Measurements from ENCODE around the gene APOL5.

DNA sequence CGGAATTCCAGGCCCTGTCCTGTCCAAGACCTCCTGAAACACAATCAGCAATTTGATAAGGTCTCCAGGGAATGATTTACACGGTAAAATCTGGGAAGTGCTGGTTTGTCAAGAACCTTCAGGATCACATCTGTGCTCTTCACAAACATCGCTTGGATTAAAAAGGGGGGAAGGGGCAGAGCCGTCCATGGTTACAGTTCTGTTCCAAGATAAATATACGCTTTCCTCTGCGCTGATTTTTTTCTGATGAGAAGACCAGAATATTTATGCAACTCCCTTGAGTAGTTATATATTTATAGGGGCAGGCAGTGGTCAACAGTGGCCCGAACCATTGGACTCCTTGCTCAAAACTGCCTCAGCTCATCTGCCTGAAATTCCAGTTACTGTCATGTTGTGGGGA lies 9.2 kb upstream of the APOL5 start:
- TF ChIP-seq E2F5 (CRISPR knock-in tag; IDR thresholded peaks at IDR 0.05) (no peak), CBFB (CRISPR knock-in tag; IDR thresholded peaks at IDR 0.05; ENCODE audit: low read depth) (no peak), TEAD4 (CRISPR knock-in tag; IDR thresholded peaks at IDR 0.05) (no peak), MAX (CRISPR knock-in tag; IDR thresholded peaks at IDR 0.05) (no peak), TEAD1 (CRISPR knock-in tag; IDR thresholded peaks at IDR 0.05) (no peak), NR3C1 (CRISPR knock-in tag; conservative IDR thresholded peaks at IDR 0.05; ENCODE audit: low read depth) (no peak), NR1H2 (CRISPR knock-in tag; IDR thresholded peaks at IDR 0.05) (no peak), HMGXB4 (CRISPR knock-in tag; IDR thresholded peaks at IDR 0.05) (no peak), ZBTB21 (CRISPR knock-in tag; IDR thresholded peaks at IDR 0.05; ENCODE audit: borderline replicate concordance) (no peak)
- TF ChIP-seq, protein P1, sequence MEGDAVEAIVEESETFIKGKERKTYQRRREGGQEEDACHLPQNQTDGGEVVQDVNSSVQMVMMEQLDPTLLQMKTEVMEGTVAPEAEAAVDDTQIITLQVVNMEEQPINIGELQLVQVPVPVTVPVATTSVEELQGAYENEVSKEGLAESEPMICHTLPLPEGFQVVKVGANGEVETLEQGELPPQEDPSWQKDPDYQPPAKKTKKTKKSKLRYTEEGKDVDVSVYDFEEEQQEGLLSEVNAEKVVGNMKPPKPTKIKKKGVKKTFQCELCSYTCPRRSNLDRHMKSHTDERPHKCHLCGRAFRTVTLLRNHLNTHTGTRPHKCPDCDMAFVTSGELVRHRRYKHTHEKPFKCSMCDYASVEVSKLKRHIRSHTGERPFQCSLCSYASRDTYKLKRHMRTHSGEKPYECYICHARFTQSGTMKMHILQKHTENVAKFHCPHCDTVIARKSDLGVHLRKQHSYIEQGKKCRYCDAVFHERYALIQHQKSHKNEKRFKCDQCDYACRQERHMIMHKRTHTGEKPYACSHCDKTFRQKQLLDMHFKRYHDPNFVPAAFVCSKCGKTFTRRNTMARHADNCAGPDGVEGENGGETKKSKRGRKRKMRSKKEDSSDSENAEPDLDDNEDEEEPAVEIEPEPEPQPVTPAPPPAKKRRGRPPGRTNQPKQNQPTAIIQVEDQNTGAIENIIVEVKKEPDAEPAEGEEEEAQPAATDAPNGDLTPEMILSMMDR (IDR thresholded peaks at IDR 0.05): no peak
- TF ChIP-seq, protein P2, sequence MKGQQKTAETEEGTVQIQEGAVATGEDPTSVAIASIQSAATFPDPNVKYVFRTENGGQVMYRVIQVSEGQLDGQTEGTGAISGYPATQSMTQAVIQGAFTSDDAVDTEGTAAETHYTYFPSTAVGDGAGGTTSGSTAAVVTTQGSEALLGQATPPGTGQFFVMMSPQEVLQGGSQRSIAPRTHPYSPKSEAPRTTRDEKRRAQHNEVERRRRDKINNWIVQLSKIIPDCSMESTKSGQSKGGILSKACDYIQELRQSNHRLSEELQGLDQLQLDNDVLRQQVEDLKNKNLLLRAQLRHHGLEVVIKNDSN (CRISPR knock-in tag; IDR thresholded peaks at IDR 0.05): no peak
- TF ChIP-seq, protein P3, sequence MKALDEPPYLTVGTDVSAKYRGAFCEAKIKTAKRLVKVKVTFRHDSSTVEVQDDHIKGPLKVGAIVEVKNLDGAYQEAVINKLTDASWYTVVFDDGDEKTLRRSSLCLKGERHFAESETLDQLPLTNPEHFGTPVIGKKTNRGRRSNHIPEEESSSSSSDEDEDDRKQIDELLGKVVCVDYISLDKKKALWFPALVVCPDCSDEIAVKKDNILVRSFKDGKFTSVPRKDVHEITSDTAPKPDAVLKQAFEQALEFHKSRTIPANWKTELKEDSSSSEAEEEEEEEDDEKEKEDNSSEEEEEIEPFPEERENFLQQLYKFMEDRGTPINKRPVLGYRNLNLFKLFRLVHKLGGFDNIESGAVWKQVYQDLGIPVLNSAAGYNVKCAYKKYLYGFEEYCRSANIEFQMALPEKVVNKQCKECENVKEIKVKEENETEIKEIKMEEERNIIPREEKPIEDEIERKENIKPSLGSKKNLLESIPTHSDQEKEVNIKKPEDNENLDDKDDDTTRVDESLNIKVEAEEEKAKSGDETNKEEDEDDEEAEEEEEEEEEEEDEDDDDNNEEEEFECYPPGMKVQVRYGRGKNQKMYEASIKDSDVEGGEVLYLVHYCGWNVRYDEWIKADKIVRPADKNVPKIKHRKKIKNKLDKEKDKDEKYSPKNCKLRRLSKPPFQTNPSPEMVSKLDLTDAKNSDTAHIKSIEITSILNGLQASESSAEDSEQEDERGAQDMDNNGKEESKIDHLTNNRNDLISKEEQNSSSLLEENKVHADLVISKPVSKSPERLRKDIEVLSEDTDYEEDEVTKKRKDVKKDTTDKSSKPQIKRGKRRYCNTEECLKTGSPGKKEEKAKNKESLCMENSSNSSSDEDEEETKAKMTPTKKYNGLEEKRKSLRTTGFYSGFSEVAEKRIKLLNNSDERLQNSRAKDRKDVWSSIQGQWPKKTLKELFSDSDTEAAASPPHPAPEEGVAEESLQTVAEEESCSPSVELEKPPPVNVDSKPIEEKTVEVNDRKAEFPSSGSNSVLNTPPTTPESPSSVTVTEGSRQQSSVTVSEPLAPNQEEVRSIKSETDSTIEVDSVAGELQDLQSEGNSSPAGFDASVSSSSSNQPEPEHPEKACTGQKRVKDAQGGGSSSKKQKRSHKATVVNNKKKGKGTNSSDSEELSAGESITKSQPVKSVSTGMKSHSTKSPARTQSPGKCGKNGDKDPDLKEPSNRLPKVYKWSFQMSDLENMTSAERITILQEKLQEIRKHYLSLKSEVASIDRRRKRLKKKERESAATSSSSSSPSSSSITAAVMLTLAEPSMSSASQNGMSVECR (CRISPR knock-in tag; IDR thresholded peaks at IDR 0.05; ENCODE audit: borderline replicate concordance): no peak
- TF ChIP-seq, protein P4, sequence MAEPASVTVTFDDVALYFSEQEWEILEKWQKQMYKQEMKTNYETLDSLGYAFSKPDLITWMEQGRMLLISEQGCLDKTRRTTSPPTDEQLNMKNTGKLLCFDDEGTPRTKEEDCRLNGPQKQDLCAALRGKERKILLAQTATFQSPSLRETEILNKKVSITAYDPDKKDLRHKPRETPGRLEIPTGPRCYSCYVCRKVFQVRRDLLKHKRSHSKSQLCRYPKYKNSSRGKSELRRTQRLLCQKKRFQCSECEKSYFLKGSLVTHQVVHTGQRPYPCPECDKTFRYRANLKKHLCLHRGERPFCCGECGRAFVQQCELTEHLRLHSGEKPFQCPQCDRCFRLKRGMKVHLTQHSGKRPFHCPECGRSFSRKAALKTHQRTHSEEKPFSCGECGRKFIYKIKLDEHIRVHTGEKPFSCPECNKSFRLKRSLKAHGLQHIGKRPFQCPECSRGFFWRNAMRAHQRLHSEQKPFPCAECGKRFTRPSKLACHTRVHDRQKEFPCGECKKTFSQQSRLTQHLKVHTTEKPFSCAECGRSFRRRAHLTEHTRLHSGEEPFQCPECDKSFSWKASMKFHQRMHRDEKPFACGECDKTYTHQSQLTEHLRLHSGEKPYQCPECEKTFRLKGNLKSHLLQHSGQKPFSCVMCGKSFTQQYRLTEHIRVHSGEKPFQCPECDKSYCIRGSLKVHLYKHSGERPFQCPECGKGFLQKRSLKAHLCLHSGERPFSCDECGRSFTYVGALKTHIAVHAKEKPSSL (CRISPR knock-in tag; conservative IDR thresholded peaks at IDR 0.05): no peak
- TF ChIP-seq, protein P5, sequence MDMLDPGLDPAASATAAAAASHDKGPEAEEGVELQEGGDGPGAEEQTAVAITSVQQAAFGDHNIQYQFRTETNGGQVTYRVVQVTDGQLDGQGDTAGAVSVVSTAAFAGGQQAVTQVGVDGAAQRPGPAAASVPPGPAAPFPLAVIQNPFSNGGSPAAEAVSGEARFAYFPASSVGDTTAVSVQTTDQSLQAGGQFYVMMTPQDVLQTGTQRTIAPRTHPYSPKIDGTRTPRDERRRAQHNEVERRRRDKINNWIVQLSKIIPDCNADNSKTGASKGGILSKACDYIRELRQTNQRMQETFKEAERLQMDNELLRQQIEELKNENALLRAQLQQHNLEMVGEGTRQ (CRISPR knock-in tag; IDR thresholded peaks at IDR 0.05): no peak
